ENCODE data around the gene TRMT44.

- no peak for TF ChIP-seq CTCF (IDR thresholded peaks at IDR 0.05)
- no peak for TF ChIP-seq ZFX (IDR thresholded peaks at IDR 0.05; ENCODE audit: borderline replicate concordance)
These were observed 32.2 kb downstream of the TRMT44 start for GRCh38 chr4:8472689-8473197.
